GM18868 (cell line): ENCODE results near the gene KYNU.
"Not testable (repeated sequence)": the region's sequence is repeated elsewhere in the genome, so short reads cannot be mapped to it uniquely, and the experiment has no call there.

Experiments
- ATAC-seq: cut with Tn5 transposase; IDR thresholded peaks from one replicate; pipeline ENCODE4 v1.9.1; 2021; ENCODE audit warnings: mild to moderate bottlenecking, moderate library complexity; ENCODE audit not compliant: unreplicated experiment

KYNU gene

GRCh38 chr2:142914507-142915313 is 37.2 kb downstream of the KYNU start:
- peak; percentile 100 for ATAC-seq

DNA sequence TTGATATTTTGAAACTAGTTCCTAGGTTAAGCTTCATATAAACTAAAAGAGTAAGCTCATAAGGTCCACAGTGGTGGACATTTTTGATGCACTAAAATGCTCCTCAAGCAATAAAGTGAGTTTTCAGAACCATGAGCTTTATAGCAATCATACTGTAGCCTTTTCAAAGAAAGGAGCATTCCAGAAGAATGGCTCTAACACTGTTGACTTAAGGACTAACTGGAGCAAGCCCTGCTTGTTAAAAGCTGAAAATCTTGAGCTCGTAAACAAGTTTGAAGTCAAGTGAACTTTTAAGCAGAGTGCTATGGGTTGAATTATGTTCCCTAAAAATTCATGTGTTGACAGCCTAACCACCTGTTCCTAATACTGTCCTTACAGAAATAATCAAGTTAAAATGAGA is 38.0 kb downstream of the KYNU start:
- no peak for ATAC-seq

DNA sequence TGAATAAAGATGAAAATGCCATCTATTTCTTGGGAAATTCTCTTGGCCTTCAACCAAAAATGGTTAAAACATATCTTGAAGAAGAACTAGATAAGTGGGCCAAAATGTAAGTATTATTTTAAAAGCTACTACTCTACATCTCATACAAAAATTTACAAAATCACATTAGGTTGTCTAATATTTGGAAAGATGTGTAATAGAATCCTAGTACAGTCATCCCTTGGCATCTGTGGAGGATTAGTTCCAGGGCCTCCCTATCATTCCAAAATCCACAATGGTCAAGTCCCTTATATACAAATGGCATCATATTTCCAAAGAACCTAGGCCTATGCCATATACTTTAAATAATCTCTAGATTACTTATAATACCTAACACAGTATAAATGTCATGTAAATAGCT is 41.2 kb downstream of the KYNU start:
- no peak for ATAC-seq

DNA sequence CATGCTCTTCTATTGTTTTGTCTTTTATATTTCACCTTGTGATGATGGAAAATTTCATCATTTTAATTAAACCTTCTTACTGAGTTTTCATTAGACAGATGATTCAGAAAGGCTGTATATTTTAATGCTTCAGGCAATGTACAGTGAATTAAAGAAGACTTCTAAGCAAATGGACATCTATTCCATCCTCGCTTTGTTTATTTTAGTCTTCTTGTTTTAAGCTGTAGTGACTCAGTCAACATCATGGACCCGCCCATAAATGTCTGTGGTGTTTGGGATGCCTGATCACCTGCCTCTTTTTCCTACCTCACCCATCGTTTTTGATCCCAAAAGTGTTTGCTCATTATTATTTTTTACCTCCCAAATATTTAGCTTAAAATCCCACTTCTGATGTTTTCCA is 43.1 kb downstream of the KYNU start:
- no peak for ATAC-seq

DNA sequence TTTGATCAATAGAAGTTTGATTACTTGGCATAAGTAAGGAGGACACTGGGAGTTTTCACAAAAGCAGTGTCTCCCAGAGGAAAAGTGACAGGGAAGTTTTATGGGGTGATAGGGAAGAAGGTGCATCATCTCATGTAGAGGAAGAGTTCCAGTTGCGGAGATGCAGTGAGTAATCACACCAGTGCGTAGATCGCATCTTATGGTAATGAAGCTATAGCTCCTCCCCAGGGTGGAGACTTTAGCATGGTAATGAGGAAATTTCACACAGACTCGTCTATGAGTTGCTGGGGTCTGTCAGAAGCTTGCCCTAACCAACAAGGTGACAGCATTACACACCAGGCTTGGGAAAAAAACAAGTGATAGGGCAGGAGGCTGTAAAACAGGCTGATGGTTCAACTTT is 49.0 kb downstream of the KYNU start:
- ATAC-seq = no peak

- ATAC-seq = no peak
Observed at GRCh38 chr2:142930835-142931398, 53.5 kb downstream of the KYNU start.

DNA sequence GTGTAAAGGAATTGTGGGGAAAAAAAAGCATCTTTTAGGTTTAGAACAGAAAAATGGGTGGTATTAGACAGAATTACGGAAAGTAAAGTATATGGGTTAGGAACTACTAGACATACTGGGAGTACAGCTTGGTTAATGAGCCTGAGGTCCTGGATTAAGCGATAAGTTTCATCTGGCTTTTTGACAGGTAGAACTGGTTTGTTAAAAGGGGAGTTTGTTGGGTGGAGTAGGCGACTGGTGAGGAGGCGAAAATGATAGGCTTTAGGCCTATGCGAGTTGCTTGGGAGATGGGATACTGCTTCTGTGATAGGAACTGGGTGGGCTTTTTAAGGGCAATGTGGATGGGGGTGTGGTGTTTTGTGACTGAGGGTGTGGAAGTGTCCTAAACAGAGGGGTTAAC is 56.5 kb downstream of the KYNU start:
- ATAC-seq = no peak

DNA sequence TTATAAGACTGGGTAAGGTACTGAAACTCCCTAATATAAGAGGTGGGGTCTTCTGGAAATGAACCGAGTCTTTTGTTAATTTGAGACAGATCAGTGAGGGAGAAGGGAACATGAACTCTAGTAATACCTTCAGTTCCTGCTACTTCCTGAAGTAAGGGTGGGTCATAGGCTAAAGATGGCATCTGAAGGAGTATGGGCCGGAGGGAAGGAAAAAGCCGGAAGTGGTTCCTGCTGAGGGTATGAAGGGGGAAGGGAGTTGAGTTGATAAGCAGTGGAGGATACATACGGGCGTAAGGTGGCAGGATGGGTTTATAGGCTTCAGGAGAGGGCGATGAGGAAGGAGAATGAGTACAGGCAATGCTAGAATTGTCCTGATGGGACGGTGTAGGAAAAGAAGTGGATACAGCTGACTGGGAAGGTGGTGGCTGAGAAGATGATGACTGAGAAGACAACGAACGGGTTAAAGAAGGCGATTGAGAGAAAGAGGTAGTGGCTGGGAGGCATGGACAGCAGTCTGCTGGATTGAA is 58.2 kb downstream of the KYNU start:
- no peak for ATAC-seq

GRCh38 chr2:142936629-142937028 is 59.2 kb downstream of the KYNU start:
- no peak for ATAC-seq

- ATAC-seq = no peak
Observed at GRCh38 chr2:142937347-142937746, 59.9 kb downstream of the KYNU start.

DNA sequence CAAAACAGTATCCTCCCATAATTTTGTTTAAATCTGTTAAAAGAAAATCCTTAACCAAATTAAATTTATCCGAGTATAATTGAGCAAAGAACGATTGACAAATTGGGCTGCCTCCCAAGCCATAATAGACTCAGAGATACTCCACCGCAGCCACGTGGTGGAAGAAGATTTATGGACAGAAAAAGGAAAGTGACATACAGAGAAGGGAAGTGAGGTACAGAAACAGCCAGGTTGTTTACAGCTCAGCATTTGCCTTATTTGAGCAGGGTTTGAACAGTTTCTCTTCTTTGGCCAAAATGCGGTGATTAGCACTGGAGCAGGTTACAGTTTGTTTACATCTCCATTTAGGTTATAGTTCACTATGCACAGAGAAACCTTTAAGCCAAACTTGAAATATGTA is 60.8 kb downstream of the KYNU start:
- no peak for ATAC-seq

DNA sequence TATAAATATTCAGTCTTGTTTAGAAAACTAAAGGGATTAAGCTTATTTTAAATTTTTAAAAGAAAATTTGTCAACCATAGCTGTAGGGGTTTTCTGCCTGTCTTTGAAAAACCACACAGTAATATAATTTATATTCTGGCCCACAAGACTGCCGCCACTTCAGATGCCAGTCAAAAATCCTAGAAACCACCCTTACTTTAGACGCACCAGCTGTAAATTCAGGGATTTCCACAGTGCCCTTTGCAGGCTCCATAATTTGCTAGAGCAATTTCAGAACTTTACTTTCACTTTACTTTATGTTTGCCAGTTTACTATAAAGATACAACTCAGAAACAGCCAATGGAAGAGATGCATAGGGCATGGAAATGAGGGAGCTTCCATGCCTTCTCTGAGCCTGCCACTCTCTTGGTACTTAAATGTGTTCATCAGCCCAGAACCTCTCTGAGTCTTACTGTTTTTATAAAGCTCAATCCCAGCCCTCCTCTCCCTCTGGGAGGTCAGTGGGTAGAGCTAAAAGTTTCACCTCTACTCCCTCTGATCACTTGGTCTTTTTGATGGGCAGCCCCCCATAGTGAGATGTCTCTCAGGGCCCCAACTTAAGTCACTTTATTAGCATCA is 63.3 kb downstream of the KYNU start:
- ATAC-seq = peak; percentile 61

GRCh38 chr2:142942690-142943089 is 65.2 kb downstream of the KYNU start:
- no peak for ATAC-seq

- ATAC-seq = peak; percentile 41
Observed at GRCh38 chr2:142944264-142944663, 66.8 kb downstream of the KYNU start.

DNA sequence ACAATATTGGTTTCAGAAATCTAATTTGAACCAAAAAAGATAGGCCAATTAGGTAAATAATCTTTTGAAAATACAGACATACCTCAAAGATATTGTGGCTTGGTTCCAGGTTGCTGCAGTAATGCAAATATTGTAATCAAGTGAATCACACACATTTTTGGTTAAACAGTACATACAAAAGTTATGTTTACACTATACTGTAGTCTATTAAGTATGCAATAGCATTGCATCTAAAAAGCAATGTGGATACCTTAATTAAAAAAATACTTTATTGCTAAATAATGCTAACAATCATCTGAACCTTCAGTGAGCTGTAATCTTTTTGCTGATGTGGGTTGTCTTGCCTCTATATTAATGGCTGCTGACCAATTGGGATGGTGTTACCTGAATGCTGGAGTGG is 67.3 kb downstream of the KYNU start:
- ATAC-seq = no peak

- ATAC-seq = no peak
Observed at GRCh38 chr2:142946941-142947340, 69.5 kb downstream of the KYNU start.

DNA sequence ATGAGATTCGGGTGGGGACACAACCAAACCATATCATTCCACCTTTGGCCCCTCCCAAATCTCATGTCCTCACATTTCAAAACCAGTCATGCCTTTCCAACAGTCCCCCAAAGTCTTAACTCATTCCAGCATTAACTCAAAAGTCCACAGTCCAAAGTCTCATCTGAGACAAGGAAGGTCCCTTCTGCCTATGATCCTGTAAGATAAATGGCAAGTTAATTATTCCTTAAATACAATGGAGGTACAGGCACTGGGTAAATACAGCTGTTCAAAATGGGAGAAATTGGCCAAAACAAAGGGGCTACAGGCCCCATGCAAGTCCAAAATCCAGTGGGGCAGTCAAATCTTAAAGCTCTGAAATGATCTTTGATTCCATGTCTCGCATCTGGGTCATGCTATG is 71.3 kb downstream of the KYNU start:
- ATAC-seq = not testable (repeated sequence)

GRCh38 chr2:142950323-142950722 is 72.9 kb downstream of the KYNU start:
- ATAC-seq = not testable (repeated sequence)

- ATAC-seq = no peak
Observed at GRCh38 chr2:142951190-142952007, 73.9 kb downstream of the KYNU start.

- ATAC-seq = no peak
Observed at GRCh38 chr2:142952018-142952417, 74.6 kb downstream of the KYNU start.

GRCh38 chr2:142952793-142953494 is 75.5 kb downstream of the KYNU start:
- no peak for ATAC-seq
